Hematopoietic multipotent progenitor cell (in vitro differentiated cells): Measurements from ENCODE around the gene EIF4H. TPM values are rescaled to one million over a fixed set of nuclear protein-coding genes. Genes with fewer than 3 reads are reported as not detected.

Experiments
- DNase-seq, 3 donors: peaks; one replicate each; pipeline ENCODE4 v3.0.0-alpha.2; 2011 to 2015; ENCODE audit warnings: low read depth in 2 of 3, low spot score in 2 of 3
- total RNA-seq: library from RNA; depleted of rRNA; stranded (reverse); fragments of >200 nt; gene quantifications from one replicate; pipeline ENCODE4 v1.2.3, GENCODE V29; 2012

EIF4H gene
- total RNA-seq, 1 donor, result 165 TPM

- DNase-seq, result peak in 2 of 3 donors; percentile 46 to 57
Observed at GRCh38 chr7:74174606-74175082, 488 bp downstream of the EIF4H start.

- DNase-seq, result no peak
Observed at GRCh38 chr7:74175340-74175739, 1.2 kb downstream of the EIF4H start.

- DNase-seq, result no peak
Observed at GRCh38 chr7:74176555-74176954, 2.4 kb downstream of the EIF4H start.

GRCh38 chr7:74178632-74179031 lies 4.5 kb downstream of the EIF4H start:
- DNase-seq, result peak in 1 of 3 donors; percentile 41

- DNase-seq, result no peak
Observed at GRCh38 chr7:74179935-74180604, 5.9 kb downstream of the EIF4H start.

- DNase-seq, result no peak
Observed at GRCh38 chr7:74180866-74181265, 6.7 kb downstream of the EIF4H start.

- DNase-seq, result no peak
Observed at GRCh38 chr7:74181821-74182220, 7.7 kb downstream of the EIF4H start.

GRCh38 chr7:74182453-74183090 lies 8.4 kb downstream of the EIF4H start:
- no peak for DNase-seq

GRCh38 chr7:74183142-74183541 lies 9.0 kb downstream of the EIF4H start:
- no peak for DNase-seq

GRCh38 chr7:74183653-74184450 lies 9.7 kb downstream of the EIF4H start:
- peak in 1 of 3 donors; percentile 42 for DNase-seq

- no peak for DNase-seq
Observed at GRCh38 chr7:74185016-74185415, 10.9 kb downstream of the EIF4H start.

GRCh38 chr7:74185636-74186035 lies 11.5 kb downstream of the EIF4H start:
- no peak for DNase-seq

- no peak for DNase-seq
Observed at GRCh38 chr7:74187915-74188675, 13.9 kb downstream of the EIF4H start.

GRCh38 chr7:74190259-74190658 lies 16.1 kb downstream of the EIF4H start:
- DNase-seq, result no peak

- no peak for DNase-seq
Observed at GRCh38 chr7:74191231-74191630, 17.1 kb downstream of the EIF4H start.

- no peak for DNase-seq
Observed at GRCh38 chr7:74193054-74193453, 18.9 kb downstream of the EIF4H start.

GRCh38 chr7:74193913-74194312 lies 19.8 kb downstream of the EIF4H start:
- DNase-seq, result no peak

GRCh38 chr7:74194686-74195085 lies 20.5 kb downstream of the EIF4H start:
- DNase-seq, result no peak

- DNase-seq, result peak in 1 of 3 donors; percentile 64
Observed at GRCh38 chr7:74195139-74195860, 21.1 kb downstream of the EIF4H start.
